Breast epithelium (tissue), 4 donors: Measurements from ENCODE around the gene APLP2. TPM values are rescaled to one million over a fixed set of nuclear protein-coding genes. Genes with fewer than 3 reads are reported as not detected.
"Not testable (repeated sequence)": the region's sequence is repeated elsewhere in the genome, so short reads cannot be mapped to it uniquely, and the experiment has no call there.

Experiments used
- DNase-seq, 2 donors: peaks; one replicate each; pipeline ENCODE4 v3.0.0-alpha.2; 2019; ENCODE audit warnings: low spot score in 2 of 2
- H3K27ac ChIP-seq, 2 donors: fragments of 200-600 bp; sonication (generic) in 1 of 2; one replicate each; pipeline ENCODE4 v1.5.1; 2016 to 2019; ENCODE audit warnings: mild to moderate bottlenecking in 1 of 2
- H3K27me3 ChIP-seq, 2 donors: fragments of 200-600 bp; sonication (generic) in 1 of 2; one replicate each; pipeline versions ENCODE4 v1.5.1 to v1.6.0; 2017 to 2019; ENCODE audit warnings: control low read depth in 1 of 2, mild to moderate bottlenecking in 1 of 2
- H3K36me3 ChIP-seq: fragments of 200-600 bp; one replicate; pipeline ENCODE4 v1.5.1; 2019
- H3K4me1 ChIP-seq, 2 donors: fragments of 200-600 bp; sonication (generic); one replicate each; pipeline ENCODE4 v1.5.1; 2016 to 2019; ENCODE audit warnings: control low read depth in 1 of 2
- H3K4me3 ChIP-seq, 3 donors: fragments of 200-600 bp; sonication (generic); 1 replicate in 2 of 3; 2 replicates in 1 of 3; pipeline ENCODE4 v1.5.1; 2016 to 2019; ENCODE audit warnings: mild to moderate bottlenecking in 3 of 3, moderate library complexity in 2 of 3
- H3K9me3 ChIP-seq, 2 donors: fragments of 200-600 bp; sonication (generic) in 1 of 2; one replicate each; pipeline ENCODE4 v1.5.1; 2016 to 2019; ENCODE audit warnings: control low read depth in 1 of 2
- CTCF ChIP-seq, 3 donors: fragments of 450-650 bp; IDR thresholded peaks; one replicate each; pipeline ENCODE4 v1.5.1; 2016 to 2017; ENCODE audit warnings: antibody characterized with exemption in 3 of 3, mild to moderate bottlenecking in 3 of 3, moderate library complexity in 3 of 3
- POLR2A ChIP-seq: fragments of 450-650 bp; IDR thresholded peaks from one replicate; pipeline ENCODE4 v1.6.1; 2016; ENCODE audit warnings: antibody characterized with exemption, mild to moderate bottlenecking, moderate library complexity
- POLR2AphosphoS5 ChIP-seq, 3 donors: sonication (generic); formaldehyde crosslinking; IDR thresholded peaks; one replicate each; pipeline ENCODE4 v1.6.1; 2017; ENCODE audit warnings: antibody characterized with exemption in 3 of 3
- intact Hi-C: fragments of 100-400 bp; cut with DNase I; formaldehyde crosslinking; loops from one replicate; pipeline ENCODE4 v1.15.1; 2023; ENCODE audit warnings: low total_unique reads
- total RNA-seq, 3 donors: library from RNA; depleted of rRNA; stranded (reverse); fragments of >200 nt; gene quantifications; one replicate each; pipeline ENCODE4 v1.1.0, GENCODE V29; 2016

Gene APLP2
- total RNA-seq, 3 donors from 2014 or later = 305 to 560 (median 418) TPM

- H3K4me1 ChIP-seq = peaks cover 0 to 7% of the 10 kb centered on the region in 2 donors
- H3K36me3 ChIP-seq = no peaks in the 10 kb centered on the region
- DNase-seq = no peak
- intact Hi-C loops = no loop called here
- H3K27me3 ChIP-seq = no peaks in the 10 kb centered on the region
- no peaks in the 10 kb centered on the region for H3K9me3 ChIP-seq
- TF ChIP-seq POLR2A (no peak), CTCF (IDR thresholded peaks at IDR 0.05) (no peak), POLR2AphosphoS5 (IDR thresholded peaks at IDR 0.05) (no peak)
- H3K27ac ChIP-seq = no peak overlapping the region
- no peak overlapping the region for H3K4me3 ChIP-seq
Measured at GRCh38 chr11:130089674-130090073, 20.0 kb downstream of the APLP2 start.

DNA sequence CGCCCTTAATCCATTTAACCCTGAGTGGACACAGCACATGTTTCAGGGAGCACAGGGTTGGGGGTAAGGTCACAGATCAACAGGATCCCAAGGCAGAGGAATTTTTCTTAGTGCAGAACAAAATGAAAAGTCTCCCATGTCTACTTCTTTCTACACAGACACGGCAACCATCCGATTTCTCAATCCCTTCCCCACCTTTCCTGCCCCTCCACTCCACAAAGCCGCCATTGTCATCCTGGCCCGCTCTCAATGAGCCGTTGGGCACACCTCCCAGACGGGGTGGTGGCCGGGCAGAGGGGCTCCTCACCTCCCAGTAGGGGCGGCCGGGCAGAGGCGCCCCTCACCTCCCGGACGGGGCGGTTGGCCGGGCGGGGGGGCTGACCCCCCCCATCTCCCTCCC, 20.8 kb downstream of the APLP2 start:
- intact Hi-C loops, H3K9me3 ChIP-seq, H3K4me3 ChIP-seq, H3K4me1 ChIP-seq, DNase-seq, H3K27ac ChIP-seq, H3K36me3 ChIP-seq, H3K27me3 ChIP-seq: not testable (repeated sequence)

DNA sequence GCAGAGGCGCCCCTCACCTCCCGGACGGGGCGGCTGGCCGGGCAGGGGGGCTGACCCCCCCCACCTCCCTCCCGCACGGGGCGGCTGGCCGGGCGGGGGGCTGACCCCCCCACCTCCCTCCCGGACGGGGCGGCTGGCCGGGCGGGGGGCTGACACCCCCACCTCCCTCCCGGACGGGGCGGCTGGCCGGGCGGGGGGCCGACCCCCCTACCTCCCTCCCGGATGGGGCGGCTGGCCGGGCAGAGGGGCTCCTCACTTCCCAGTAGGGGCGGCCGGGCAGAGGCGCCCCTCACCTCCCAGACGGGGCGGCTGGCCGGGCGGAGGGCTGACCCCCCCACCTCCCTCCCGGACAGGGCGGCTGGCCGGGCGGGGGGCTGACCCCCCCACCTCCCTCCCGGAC, 21.5 kb downstream of the APLP2 start:
- H3K27me3 ChIP-seq, H3K36me3 ChIP-seq, DNase-seq, H3K4me3 ChIP-seq, intact Hi-C loops, H3K27ac ChIP-seq, H3K9me3 ChIP-seq, H3K4me1 ChIP-seq: not testable (repeated sequence)

DNA sequence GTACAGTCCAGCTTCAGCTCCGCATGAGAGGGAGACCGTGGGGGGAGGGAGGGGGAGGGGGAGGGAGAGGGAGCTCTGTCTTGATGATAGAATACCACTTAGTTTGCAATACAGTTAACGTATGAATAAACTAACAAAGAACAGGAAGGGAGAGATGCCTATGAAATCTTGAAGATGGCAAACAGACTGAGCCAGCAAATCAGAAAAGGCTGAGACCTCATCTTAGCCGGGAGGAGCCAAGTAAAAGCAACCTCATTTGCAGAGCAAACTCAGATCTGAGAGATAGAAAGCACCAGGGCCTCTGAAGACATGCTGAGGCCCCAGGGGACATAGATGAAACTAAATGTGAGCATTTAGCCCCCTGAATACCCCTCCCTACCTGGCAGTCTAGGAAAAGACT, 23.0 kb downstream of the APLP2 start:
- intact Hi-C loops = no loop called here
- Histone ChIP-seq H3K9me3 (no peaks in the 10 kb centered on the region), H3K27ac (no peak overlapping the region), H3K4me3 (no peak overlapping the region), H3K27me3 (no peaks in the 10 kb centered on the region), H3K36me3 (no peaks in the 10 kb centered on the region), H3K4me1 (peaks cover 0 to 7% of the 10 kb centered on the region in 2 donors)
- TF ChIP-seq POLR2A (no peak), CTCF (IDR thresholded peaks at IDR 0.05) (no peak), POLR2AphosphoS5 (IDR thresholded peaks at IDR 0.05) (no peak)
- no peak for DNase-seq

DNA sequence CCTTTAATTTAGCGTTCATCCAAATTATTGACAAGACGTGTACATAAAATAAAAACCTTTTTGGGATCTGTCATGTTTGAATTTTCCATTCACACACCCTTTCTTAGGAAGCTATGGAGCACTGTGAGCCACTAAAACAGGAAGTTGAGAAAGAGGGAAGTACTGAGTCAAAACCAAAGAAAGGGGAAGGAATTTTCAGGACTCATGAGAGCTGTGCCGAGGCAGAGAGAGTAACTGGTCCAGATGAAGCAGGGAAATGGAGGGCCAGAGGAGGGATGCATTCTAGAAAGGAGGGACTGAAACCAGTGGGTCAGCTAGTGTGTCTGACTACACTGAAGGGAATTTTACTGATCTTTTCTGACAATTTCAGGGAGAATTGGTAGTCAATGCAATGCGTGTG, 24.9 kb downstream of the APLP2 start:
- H3K4me3 ChIP-seq = no peak overlapping the region

DNA sequence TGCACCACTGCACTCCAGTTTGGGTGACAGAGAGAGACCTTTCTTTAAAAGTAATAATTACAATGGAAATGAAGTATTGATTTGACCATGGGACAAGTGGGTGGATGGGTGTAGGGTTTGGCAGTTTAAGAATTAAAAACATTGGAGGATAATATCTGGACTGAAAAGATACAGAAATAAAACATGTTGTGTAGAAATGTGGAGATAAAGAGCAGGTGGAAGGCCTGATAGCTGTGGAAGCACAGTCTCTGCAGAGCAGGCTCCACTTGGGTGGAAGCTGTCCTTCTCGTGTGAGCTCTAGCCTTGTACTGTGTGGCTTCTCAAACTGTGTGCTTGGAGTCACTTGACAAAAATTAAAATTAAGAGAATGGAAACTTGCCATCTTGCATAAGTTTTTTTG, 25.6 kb downstream of the APLP2 start:
- intact Hi-C loops = no loop called here
- no peak for DNase-seq
- no peaks in the 10 kb centered on the region for H3K27me3 ChIP-seq
- H3K36me3 ChIP-seq = no peaks in the 10 kb centered on the region
- H3K27ac ChIP-seq = no peak overlapping the region
- no peak overlapping the region for H3K4me3 ChIP-seq
- H3K9me3 ChIP-seq = no peaks in the 10 kb centered on the region
- no peak for TF ChIP-seq POLR2AphosphoS5 (IDR thresholded peaks at IDR 0.05)
- no peak for TF ChIP-seq CTCF (IDR thresholded peaks at IDR 0.05)
- TF ChIP-seq POLR2A = no peak
- H3K4me1 ChIP-seq = no peaks in the 10 kb centered on the region

More for the DNA sequence above, 24.9 kb downstream of the APLP2 start:
- Histone ChIP-seq H3K4me1 (peaks cover 0 to under 1% of the 10 kb centered on the region in 2 donors), H3K27ac (no peak overlapping the region), H3K27me3 (no peaks in the 10 kb centered on the region), H3K36me3 (no peaks in the 10 kb centered on the region), H3K9me3 (no peaks in the 10 kb centered on the region)
- TF ChIP-seq CTCF (IDR thresholded peaks at IDR 0.05) (no peak), POLR2A (no peak)
- no peak for DNase-seq
- intact Hi-C loops = no loop called here
